HEK293T (cell line): ENCODE measurements around the gene INPP5A.

ENCODE experiments used
- ARNT ChIP-seq: fragments of 450-650 bp; IDR thresholded peaks from 2 replicates; pipeline ENCODE4 v1.6.1; 2017; ENCODE audit warnings: mild to moderate bottlenecking
- BHLHE40 ChIP-seq: fragments of 450-650 bp; IDR thresholded peaks from 2 replicates; pipeline ENCODE4 v1.6.1; 2016; ENCODE audit warnings: mild to moderate bottlenecking, moderate library complexity, borderline replicate concordance
- CTBP1 ChIP-seq: fragments of 450-650 bp; IDR thresholded peaks from 2 replicates; pipeline ENCODE4 v1.6.1; 2016; ENCODE audit warnings: borderline replicate concordance
- FOXA1 ChIP-seq: fragments of 450-650 bp; IDR thresholded peaks from 2 replicates; pipeline ENCODE4 v1.6.1; 2016; ENCODE audit warnings: mild to moderate bottlenecking
- FOXK2 ChIP-seq: fragments of 450-650 bp; IDR thresholded peaks from 2 replicates; pipeline ENCODE4 v1.6.1; 2016; ENCODE audit warnings: mild to moderate bottlenecking
- FOXM1 ChIP-seq: fragments of 450-650 bp; IDR thresholded peaks from 2 replicates; pipeline ENCODE4 v1.6.1; 2017; ENCODE audit warnings: mild to moderate bottlenecking, borderline replicate concordance
- HDGF ChIP-seq: fragments of 450-650 bp; IDR thresholded peaks from 2 replicates; pipeline ENCODE4 v1.6.1; 2017; ENCODE audit warnings: antibody characterized with exemption, borderline replicate concordance
- LEF1 ChIP-seq: fragments of 450-650 bp; IDR thresholded peaks from 2 replicates; pipeline ENCODE4 v1.6.1; 2017; ENCODE audit warnings: mild to moderate bottlenecking, borderline replicate concordance
- NFRKB ChIP-seq: fragments of 450-650 bp; IDR thresholded peaks from 2 replicates; pipeline ENCODE4 v1.6.1; 2016; ENCODE audit warnings: mild to moderate bottlenecking, moderate library complexity
- SP1 ChIP-seq: fragments of 450-650 bp; IDR thresholded peaks from 2 replicates; pipeline ENCODE4 v1.6.1; 2017
- TF ChIP-seq, protein P1 (sequence below): fragments of 450-650 bp; IDR thresholded peaks from 2 replicates; pipeline ENCODE4 v1.6.1; 2016

DNA sequence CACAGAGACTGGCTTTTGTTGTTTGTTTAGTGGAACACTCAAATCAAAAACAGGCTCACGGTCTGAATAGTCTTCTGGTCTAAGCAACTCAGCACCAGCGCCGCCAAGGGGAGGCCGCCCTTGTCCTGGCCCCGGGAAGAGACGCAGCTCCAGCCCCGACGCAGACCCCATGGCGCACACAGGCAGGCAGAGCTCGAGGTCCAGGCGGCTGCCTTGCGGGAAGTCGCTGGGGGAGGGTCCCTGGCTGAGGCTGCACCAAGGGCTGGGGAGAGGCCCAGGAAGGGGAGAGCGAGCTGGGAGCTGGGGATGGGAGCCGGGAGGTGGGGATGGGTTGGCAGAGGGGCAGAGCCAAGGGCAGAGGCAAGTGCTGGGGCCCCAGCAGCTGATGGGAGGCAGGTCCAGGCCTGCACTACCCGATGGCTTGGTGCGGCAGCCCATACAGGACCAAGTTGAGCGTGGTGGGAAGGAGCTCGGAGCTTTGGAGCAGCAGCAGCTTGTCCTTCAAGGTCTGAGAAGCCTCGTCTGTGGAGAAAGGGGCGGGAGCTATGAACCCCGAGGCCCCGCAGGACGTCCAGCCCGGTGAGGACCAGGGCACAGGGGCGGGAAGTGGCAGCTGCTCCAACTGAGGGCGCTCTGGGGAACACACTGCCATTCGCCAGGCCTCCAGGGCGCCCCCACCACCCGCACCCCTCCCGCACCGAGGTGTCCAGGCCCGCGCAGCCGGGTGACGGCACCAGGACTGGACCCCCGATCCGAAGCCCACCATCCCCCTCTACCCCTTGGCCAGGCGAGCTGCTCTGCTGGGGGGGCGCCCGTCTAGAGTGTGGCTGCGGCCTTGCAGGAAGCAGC is 271.0 kb downstream of the INPP5A start:
- TF ChIP-seq FOXM1 (no peak), NFRKB (no peak), FOXK2 (no peak), FOXA1 (no peak), LEF1 (no peak), HDGF (no peak), ARNT (no peak), BHLHE40 (no peak), CTBP1 (no peak), SP1 (no peak)
- TF ChIP-seq, protein P1, sequence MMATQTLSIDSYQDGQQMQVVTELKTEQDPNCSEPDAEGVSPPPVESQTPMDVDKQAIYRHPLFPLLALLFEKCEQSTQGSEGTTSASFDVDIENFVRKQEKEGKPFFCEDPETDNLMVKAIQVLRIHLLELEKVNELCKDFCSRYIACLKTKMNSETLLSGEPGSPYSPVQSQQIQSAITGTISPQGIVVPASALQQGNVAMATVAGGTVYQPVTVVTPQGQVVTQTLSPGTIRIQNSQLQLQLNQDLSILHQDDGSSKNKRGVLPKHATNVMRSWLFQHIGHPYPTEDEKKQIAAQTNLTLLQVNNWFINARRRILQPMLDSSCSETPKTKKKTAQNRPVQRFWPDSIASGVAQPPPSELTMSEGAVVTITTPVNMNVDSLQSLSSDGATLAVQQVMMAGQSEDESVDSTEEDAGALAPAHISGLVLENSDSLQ, result no peak
